DOHH2 (cell line): ENCODE data around the gene PIR.

Experiments used
- H3F3A ChIP-seq: fragments of 200-600 bp; sonication (generic), shearing (Covaris generic); 2 replicates; pipeline ENCODE4 v1.6.0; 2016; ENCODE audit warnings: antibody characterized with exemption, mild to moderate bottlenecking; ENCODE audit not compliant: control insufficient read depth, insufficient read depth
- H3K27ac ChIP-seq: fragments of 200-600 bp; sonication (generic); 2 replicates; pipeline ENCODE4 v1.5.1; 2014; ENCODE audit warnings: low read depth, mild to moderate bottlenecking, low read length, moderate library complexity
- H3K27me3 ChIP-seq: fragments of 200-600 bp; sonication (generic); 2 replicates; pipeline ENCODE4 v1.6.1; 2014; ENCODE audit warnings: mild to moderate bottlenecking, low read length, mixed read lengths; ENCODE audit not compliant: control insufficient read depth
- H3K36me3 ChIP-seq: fragments of 200-600 bp; sonication (generic); 2 replicates; pipeline ENCODE4 v1.6.1; 2014; ENCODE audit warnings: mild to moderate bottlenecking, low read length, moderate library complexity, mixed read lengths; ENCODE audit not compliant: control insufficient read depth
- H3K4me1 ChIP-seq: fragments of 200-600 bp; sonication (generic); 2 replicates; pipeline ENCODE4 v1.6.1; 2014; ENCODE audit warnings: mild to moderate bottlenecking, low read length, mixed read lengths; ENCODE audit not compliant: control insufficient read depth
- H3K4me2 ChIP-seq: fragments of 200-600 bp; sonication (generic); 2 replicates; pipeline ENCODE4 v1.6.0; 2014; ENCODE audit warnings: mild to moderate bottlenecking, low read length, moderate library complexity
- H3K4me3 ChIP-seq: fragments of 200-600 bp; sonication (generic); 2 replicates; pipeline ENCODE4 v1.5.1; 2014; ENCODE audit warnings: mild to moderate bottlenecking, low read length, mixed read lengths
- H3K79me2 ChIP-seq: fragments of 200-600 bp; sonication (generic); 2 replicates; pipeline ENCODE4 v1.6.1; 2014; ENCODE audit warnings: mild to moderate bottlenecking, low read length, mixed read lengths; ENCODE audit not compliant: control insufficient read depth
- H3K9me2 ChIP-seq: fragments of 200-600 bp; sonication (generic); replicated peaks from 2 replicates; pipeline ENCODE4 v1.6.1; 2014; ENCODE audit warnings: mild to moderate bottlenecking, low read length, mixed read lengths; ENCODE audit not compliant: control insufficient read depth
- H3K9me3 ChIP-seq: fragments of 200-600 bp; sonication (generic); 2 replicates; pipeline ENCODE4 v1.6.1; 2014; ENCODE audit warnings: antibody characterized with exemption, low read length, mixed read lengths; ENCODE audit not compliant: control insufficient read depth, insufficient read depth
- H4K20me1 ChIP-seq: fragments of 200-600 bp; sonication (generic); 2 replicates; pipeline ENCODE4 v1.6.0; 2014; ENCODE audit warnings: low read depth, mild to moderate bottlenecking, antibody characterized with exemption, low read length, moderate library complexity; ENCODE audit not compliant: control insufficient read depth, insufficient read depth
- EZH2phosphoT487 ChIP-seq: fragments of 200-600 bp; sonication (generic); IDR thresholded peaks from 2 replicates; pipeline ENCODE4 v1.6.1; 2017; ENCODE audit warnings: borderline replicate concordance, mild to moderate bottlenecking, antibody characterized with exemption, low read length, moderate library complexity, mixed read lengths
- TF ChIP-seq, protein P1 (sequence below): fragments of 200-600 bp; sonication (generic); IDR thresholded peaks from one replicate; pipeline ENCODE4 v1.5.1; 2014; ENCODE audit warnings: antibody characterized with exemption, mild to moderate bottlenecking, low read depth, low read length; ENCODE audit not compliant: poor library complexity, severe bottlenecking

The PIR gene

DNA sequence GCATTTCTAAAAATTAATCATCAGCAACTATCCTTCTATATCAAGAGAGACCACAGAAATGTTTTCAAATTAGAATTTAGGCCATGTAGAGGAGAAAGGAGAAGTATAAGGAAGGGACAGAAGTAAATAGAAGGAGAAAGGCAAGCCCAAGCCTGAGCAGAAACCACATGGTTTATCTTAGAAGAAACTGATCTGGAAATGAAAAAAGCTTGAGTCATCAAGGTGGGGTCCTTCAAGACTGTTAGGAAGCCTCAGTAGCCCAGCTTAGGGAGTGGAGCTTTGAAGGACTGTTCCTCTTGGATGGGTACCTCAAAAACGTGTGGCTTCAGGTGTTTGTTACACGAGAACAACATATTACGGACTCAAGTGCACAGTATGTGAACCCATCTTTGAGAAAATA lies 12.0 kb upstream of the PIR start:
- Histone ChIP-seq H3K4me2 (no peak overlapping the region), H3K9me2 (no peaks in the 10 kb centered on the region), H3K36me3 (no peaks in the 10 kb centered on the region), H4K20me1 (no peaks in the 10 kb centered on the region), H3K79me2 (no peaks in the 10 kb centered on the region), H3K27ac (no peak overlapping the region), H3K4me3 (no peak overlapping the region), H3K9me3 (no peaks in the 10 kb centered on the region), H3K4me1 (no peaks in the 10 kb centered on the region), H3K27me3 (no peaks in the 10 kb centered on the region), H3F3A (no peaks in the 10 kb centered on the region)
- TF ChIP-seq EZH2phosphoT487 = no peak
- TF ChIP-seq, protein P1, sequence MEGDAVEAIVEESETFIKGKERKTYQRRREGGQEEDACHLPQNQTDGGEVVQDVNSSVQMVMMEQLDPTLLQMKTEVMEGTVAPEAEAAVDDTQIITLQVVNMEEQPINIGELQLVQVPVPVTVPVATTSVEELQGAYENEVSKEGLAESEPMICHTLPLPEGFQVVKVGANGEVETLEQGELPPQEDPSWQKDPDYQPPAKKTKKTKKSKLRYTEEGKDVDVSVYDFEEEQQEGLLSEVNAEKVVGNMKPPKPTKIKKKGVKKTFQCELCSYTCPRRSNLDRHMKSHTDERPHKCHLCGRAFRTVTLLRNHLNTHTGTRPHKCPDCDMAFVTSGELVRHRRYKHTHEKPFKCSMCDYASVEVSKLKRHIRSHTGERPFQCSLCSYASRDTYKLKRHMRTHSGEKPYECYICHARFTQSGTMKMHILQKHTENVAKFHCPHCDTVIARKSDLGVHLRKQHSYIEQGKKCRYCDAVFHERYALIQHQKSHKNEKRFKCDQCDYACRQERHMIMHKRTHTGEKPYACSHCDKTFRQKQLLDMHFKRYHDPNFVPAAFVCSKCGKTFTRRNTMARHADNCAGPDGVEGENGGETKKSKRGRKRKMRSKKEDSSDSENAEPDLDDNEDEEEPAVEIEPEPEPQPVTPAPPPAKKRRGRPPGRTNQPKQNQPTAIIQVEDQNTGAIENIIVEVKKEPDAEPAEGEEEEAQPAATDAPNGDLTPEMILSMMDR = no peak

DNA sequence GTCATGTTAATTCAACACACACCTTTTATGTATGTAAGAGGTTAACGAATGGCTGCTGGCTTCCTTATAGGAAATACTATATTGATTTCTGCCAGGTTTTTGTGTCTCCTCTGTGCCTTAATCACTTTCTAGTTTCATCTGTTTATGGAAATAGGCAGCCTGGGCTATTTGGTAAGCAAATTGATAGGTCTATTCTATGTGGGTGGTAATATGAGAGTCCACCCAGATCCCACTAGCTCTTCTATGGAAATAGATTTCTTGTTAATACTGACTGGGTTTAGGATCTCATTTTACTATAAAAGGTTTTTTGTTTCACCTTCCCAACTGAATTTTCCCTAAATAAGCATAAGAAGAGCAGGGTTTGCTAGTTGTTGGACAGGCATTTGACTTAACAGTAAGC lies 11.5 kb upstream of the PIR start:
- no peaks in the 10 kb centered on the region for H3K4me1 ChIP-seq
- no peaks in the 10 kb centered on the region for H3K79me2 ChIP-seq
- H3K4me3 ChIP-seq = no peak overlapping the region
- H4K20me1 ChIP-seq = no peaks in the 10 kb centered on the region
- no peak overlapping the region for H3K4me2 ChIP-seq
- no peaks in the 10 kb centered on the region for H3K9me2 ChIP-seq
- no peaks in the 10 kb centered on the region for H3K36me3 ChIP-seq
- no peaks in the 10 kb centered on the region for H3F3A ChIP-seq
- no peak overlapping the region for H3K27ac ChIP-seq
- no peaks in the 10 kb centered on the region for H3K27me3 ChIP-seq
- H3K9me3 ChIP-seq = no peaks in the 10 kb centered on the region
- TF ChIP-seq, protein P1 = no peak
- no peak for TF ChIP-seq EZH2phosphoT487

DNA sequence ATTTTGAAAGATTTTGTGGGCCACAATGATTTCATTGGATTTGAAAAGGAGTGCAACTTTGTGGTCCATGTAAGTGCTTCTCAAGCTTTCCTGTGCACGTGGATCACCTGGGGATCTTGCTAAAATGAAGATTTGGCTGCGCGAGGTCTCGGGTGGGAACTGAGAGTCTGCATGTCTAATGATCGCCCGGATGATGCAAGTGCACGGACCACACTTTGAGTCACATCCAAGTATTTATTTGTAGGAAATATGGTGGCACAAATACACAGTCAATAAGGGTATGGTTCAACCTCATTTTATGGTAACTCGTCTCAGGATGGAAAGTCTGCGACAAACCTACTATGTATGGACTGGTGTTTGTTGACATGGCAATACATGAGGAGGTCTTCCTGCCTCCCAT lies 8.4 kb upstream of the PIR start:
- Histone ChIP-seq H3K79me2 (no peaks in the 10 kb centered on the region), H3K4me1 (no peaks in the 10 kb centered on the region)

More for the DNA sequence above, 8.4 kb upstream of the PIR start:
- H3K9me3 ChIP-seq = no peaks in the 10 kb centered on the region
- H3F3A ChIP-seq = no peaks in the 10 kb centered on the region
- H3K36me3 ChIP-seq = no peaks in the 10 kb centered on the region
- no peak overlapping the region for H3K4me2 ChIP-seq
- H3K4me3 ChIP-seq = no peak overlapping the region
- H3K27me3 ChIP-seq = no peaks in the 10 kb centered on the region
- H3K27ac ChIP-seq = no peak overlapping the region
- H3K9me2 ChIP-seq = no peaks in the 10 kb centered on the region
- no peaks in the 10 kb centered on the region for H4K20me1 ChIP-seq
- no peak for TF ChIP-seq EZH2phosphoT487
- TF ChIP-seq, protein P1 = no peak
